HepG2 (cell line): Measurements from ENCODE around the gene NOC2L. TPM values are rescaled to one million over a fixed set of nuclear protein-coding genes. Genes with fewer than 3 reads are reported as not detected.

ENCODE experiments used
- ATAC-seq: fragments of 200-7000 bp; cut with Tn5 transposase; 3 replicates; pipeline ENCODE4 v1.9.1; 2020; ENCODE audit warnings: mild to moderate bottlenecking, moderate library complexity
- BruUV-seq: library from RNA; stranded (reverse); fragments of 400-500 nt; replicated peaks from 2 replicates; lab custom pipeline; 2021; lab: Mats Ljungman, UMichigan
- CTCF ChIA-PET: fragments of 300-600 bp; formaldehyde crosslinking; extraction: SDS; loops from one replicate; lab custom pipeline; 2021; ENCODE audit warnings: low total read pairs, inconsistent platforms, low intra/inter-chr PET ratio; lab: Yijun Ruan, JAX
- POLR2A ChIA-PET: fragments of 350-600 bp; sonication (Branson Sonifier 250); formaldehyde crosslinking; loops from one replicate; lab custom pipeline; 2020; ENCODE audit warnings: antibody characterized with exemption, inconsistent platforms; lab: Yijun Ruan, JAX
- DNase-seq: peaks from one replicate; pipeline ENCODE4 v3.0.0-alpha.2; 2015; ENCODE audit warnings: low spot score
- FAIRE-seq: peaks from 3 replicates; lab custom pipeline; 2011; peaks lifted over from hg19 to GRCh38; lab: Jason Lieb, UNC
- H2AFZ ChIP-seq: one replicate; pipeline ENCODE4 v1.6.1; 2011; ENCODE audit warnings: low read length, inconsistent platforms
- H3K27ac ChIP-seq: fragments of 300-600 bp; 3 replicates; pipeline ENCODE4 v1.8.0; 2011; ENCODE audit warnings: mixed run types, mild to moderate bottlenecking, mixed read lengths, low read length, inconsistent platforms; ENCODE audit not compliant: insufficient read depth; ENCODE audit errors: extremely low read length
- H3K27me3 ChIP-seq, 2 experiments: fragments of 200-600 bp in 1 of 2; 2 replicates in 1 of 2; 3 replicates in 1 of 2; pipeline versions ENCODE4 v1.6.0 to v1.8.0; 2011; ENCODE audit warnings: low read length in 2 of 2, mild to moderate bottlenecking in 2 of 2, moderate library complexity in 2 of 2, inconsistent platforms in 1 of 2; ENCODE audit not compliant: insufficient read depth in 2 of 2, control insufficient read depth in 1 of 2
- H3K36me3 ChIP-seq, 2 experiments: fragments of 200-600 bp in 1 of 2; replicated peaks in 1 of 2; 2 replicates in 1 of 2; 3 replicates in 1 of 2; pipeline versions ENCODE4 v1.5.1 to v1.8.0; 2011; ENCODE audit warnings: low read length in 2 of 2, inconsistent platforms in 1 of 2; ENCODE audit not compliant: insufficient read depth in 2 of 2, control insufficient read depth in 1 of 2
- H3K4me1 ChIP-seq: 2 replicates; pipeline ENCODE4 v1.5.1; 2012; ENCODE audit warnings: low read length, inconsistent platforms; ENCODE audit not compliant: insufficient read depth
- H3K4me2 ChIP-seq: 2 replicates; pipeline ENCODE4 v1.6.0; 2011; ENCODE audit warnings: low read depth, low read length, inconsistent platforms
- H3K4me3 ChIP-seq, 3 experiments: fragments of 200-600 bp in 1 of 3; sonication (generic), shearing (Covaris generic) in 1 of 3; replicated peaks in 1 of 3; 2 replicates each; pipeline ENCODE4 v1.5.1; 2011 to 2016; ENCODE audit warnings: low read length in 3 of 3, inconsistent platforms in 2 of 3, low read depth in 2 of 3, mild to moderate bottlenecking in 2 of 3, control low read depth in 1 of 3, mixed read lengths in 1 of 3; ENCODE audit not compliant: insufficient read depth in 1 of 3
- H3K79me2 ChIP-seq: one replicate; pipeline ENCODE4 v1.6.1; 2011; ENCODE audit warnings: low read length, inconsistent platforms; ENCODE audit not compliant: insufficient read depth
- H3K9ac ChIP-seq: 2 replicates; pipeline ENCODE4 v1.6.0; 2011; ENCODE audit warnings: mild to moderate bottlenecking, low read depth, low read length, inconsistent platforms; ENCODE audit not compliant: insufficient read depth
- H3K9me3 ChIP-seq: 2 replicates; pipeline ENCODE4 v1.5.1; 2012; ENCODE audit warnings: mild to moderate bottlenecking, low read length
- H4K20me1 ChIP-seq: 2 replicates; pipeline ENCODE4 v1.6.0; 2011; ENCODE audit warnings: inconsistent platforms, mild to moderate bottlenecking, low read length, moderate library complexity; ENCODE audit not compliant: insufficient read depth
- AHDC1 ChIP-seq: sonication (generic); formaldehyde crosslinking; IDR thresholded peaks from 2 replicates; pipeline ENCODE4 v1.5.1; 2020; ENCODE audit warnings: mild to moderate bottlenecking, missing genetic modification reagents, borderline replicate concordance
- BHLHE40 ChIP-seq: IDR thresholded peaks from 2 replicates; pipeline ENCODE4 v1.6.1; 2011; ENCODE audit warnings: low read length, improper control_type of control experiment
- FOSL2 ChIP-seq: sonication (generic); formaldehyde crosslinking; IDR thresholded peaks from 2 replicates; pipeline ENCODE4 v1.4.0; 2020; ENCODE audit warnings: missing genetic modification reagents
- GLI4 ChIP-seq: sonication (generic); formaldehyde crosslinking; IDR thresholded peaks from 2 replicates; pipeline ENCODE4 v1.5.1; 2020; ENCODE audit warnings: missing genetic modification reagents, mild to moderate bottlenecking, moderate library complexity, borderline replicate concordance
- KMT2B ChIP-seq: IDR thresholded peaks from 2 replicates; pipeline ENCODE4 v1.6.1; 2016; ENCODE audit warnings: missing genetic modification reagents, missing compliant biosample characterization
- ZFP1 ChIP-seq: IDR thresholded peaks from 2 replicates; pipeline ENCODE4 v1.6.1; 2016
- ZFP82 ChIP-seq: sonication (generic); formaldehyde crosslinking; IDR thresholded peaks from 2 replicates; pipeline ENCODE4 v1.5.1; 2020; ENCODE audit warnings: mild to moderate bottlenecking, missing genetic modification reagents, borderline replicate concordance
- ZFY ChIP-seq: sonication (generic); formaldehyde crosslinking; IDR thresholded peaks from 2 replicates; pipeline ENCODE4 v1.4.0; 2020; ENCODE audit warnings: missing genetic modification reagents
- ZNF296 ChIP-seq: sonication (generic); formaldehyde crosslinking; conservative IDR thresholded peaks from 2 replicates; pipeline ENCODE4 v1.5.0; 2020; ENCODE audit warnings: mild to moderate bottlenecking, missing genetic modification reagents
- ZNF530 ChIP-seq: sonication (generic); formaldehyde crosslinking; IDR thresholded peaks from 2 replicates; pipeline ENCODE4 v1.5.0; 2020; ENCODE audit warnings: low read depth, mild to moderate bottlenecking, missing genetic modification reagents
- ZNF724P ChIP-seq: sonication (generic); formaldehyde crosslinking; IDR thresholded peaks from 2 replicates; pipeline ENCODE4 v1.8.0; 2022; ENCODE audit warnings: missing genetic modification reagents, borderline replicate concordance
- ZNF780A ChIP-seq: sonication (generic); formaldehyde crosslinking; IDR thresholded peaks from 2 replicates; pipeline ENCODE4 v1.8.0; 2022; ENCODE audit warnings: mild to moderate bottlenecking, missing genetic modification reagents, moderate library complexity
- ZSCAN31 ChIP-seq: sonication (generic); formaldehyde crosslinking; IDR thresholded peaks from 2 replicates; pipeline ENCODE4 v1.5.0; 2020; ENCODE audit warnings: low read depth, mild to moderate bottlenecking, missing genetic modification reagents
- WGBS: methylation state at CpG from one replicate; pipeline ENCODE4 v1.1.6; 2017; ENCODE audit warnings: low lambda C conversion rate; 5-methylcytosine and 5-hydroxymethylcytosine counted together
- in situ Hi-C: cut with HindIII; loops from 2 replicates; pipeline ENCODE4 v1.10.0; 2017; ENCODE audit warnings: low pct_unique_long_range_greater_than_20kb; ENCODE audit not compliant: extremely low pct_ligation_motif_present
- intact Hi-C: fragments of 100-400 bp; cut with micrococcal nuclease; formaldehyde crosslinking; loops from one replicate; pipeline ENCODE4 v1.10.0; 2022; ENCODE audit not compliant: unreplicated experiment
- polyA plus RNA-seq, 8 experiments: library from polyadenylated mRNA; depleted of rRNA in 3 of 8; stranded (reverse) in 7 of 8; unstranded in 1 of 8; fragments of >200 nt; fragmentation: Illumina TruSeq in 4 of 8; extraction: Trizol in 4 of 8; gene quantifications; 2 replicates each; pipeline versions ENCODE4 v1.2.1 to v1.2.3, GENCODE V29; 2011 to 2016; ENCODE audit warnings: low read depth in 4 of 8, missing spikeins in 1 of 8, mixed read lengths in 1 of 8; ENCODE audit not compliant: insufficient read depth in 1 of 8
- total RNA-seq, 5 experiments: library from RNA; depleted of rRNA; stranded (reverse); fragments of >200 nt; fragmentation: Illumina TruSeq; extraction: Trizol; gene quantifications; 2 replicates each; pipeline ENCODE4 v1.2.3, GENCODE V29; 2016; ENCODE audit warnings: low read depth in 1 of 5

Gene NOC2L
- total and polyA plus RNA-seq, 2 of the 13 experiments (the other 11 are each of a cell fraction or from before 2014, with no cell fraction given) = 32.0 to 103 TPM

DNA sequence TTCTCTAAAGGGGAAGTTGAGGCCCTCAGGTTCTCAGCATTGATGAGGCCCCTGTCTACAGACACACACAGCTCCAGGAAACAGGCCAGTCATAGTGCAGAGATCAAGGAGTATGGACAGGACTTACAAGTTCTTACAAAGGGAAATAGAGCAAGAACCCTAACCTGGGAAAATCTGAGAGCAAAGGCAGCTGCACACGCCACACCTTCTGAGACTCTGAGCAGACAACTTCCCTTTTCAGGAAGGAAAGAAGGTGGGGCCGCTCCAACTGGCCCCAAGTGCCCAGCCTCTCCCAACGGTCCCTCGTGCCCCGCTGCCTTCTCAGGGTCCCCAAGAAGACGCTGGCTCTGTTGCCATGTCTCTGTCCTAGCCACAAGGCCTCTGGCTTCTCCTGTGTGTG lies 3.6 kb downstream of the NOC2L start:
- no peak overlapping the region for H3K9ac ChIP-seq
- H3K4me2 ChIP-seq = no peak overlapping the region
- no peak for DNase-seq
- H3K27me3 ChIP-seq = peaks cover 0 to 4% of the 10 kb centered on the region in 2 experiments; a peak in 1 of 5 replicates
- 96% methylated on average over 5 of the region's 6 CpGs for WGBS
- H3K9me3 ChIP-seq = no peaks in the 10 kb centered on the region
- no peak overlapping the region for H2AFZ ChIP-seq
- ATAC-seq = no peak
- POLR2A ChIA-PET = no interaction called here
- H3K4me1 ChIP-seq = peaks cover 11% of the 10 kb centered on the region
- no peak overlapping the region for H3K27ac ChIP-seq
- TF ChIP-seq ZNF724P (no peak), KMT2B (CRISPR knock-in tag) (no peak), ZFY (CRISPR knock-in tag) (no peak), BHLHE40 (no peak), ZFP1 (CRISPR knock-in tag) (no peak), AHDC1 (CRISPR knock-in tag) (no peak), ZSCAN31 (no peak), ZNF530 (CRISPR knock-in tag) (no peak), ZNF296 (CRISPR knock-in tag) (no peak), GLI4 (CRISPR knock-in tag) (no peak), FOSL2 (CRISPR knock-in tag) (no peak), ZNF780A (CRISPR knock-in tag) (no peak), ZFP82 (no peak)
- CTCF ChIA-PET = no interaction called here
- in situ Hi-C loops = no loop called here
- H3K36me3 ChIP-seq = peaks cover 38 to 66% of the 10 kb centered on the region in 2 experiments
- intact Hi-C loops = no loop called here
- FAIRE-seq = no peak
- BruUV-seq = no TSS peak
- H3K79me2 ChIP-seq = peaks cover 21% of the 10 kb centered on the region
- peaks cover 17% of the 10 kb centered on the region for H4K20me1 ChIP-seq
- H3K4me3 ChIP-seq = no peak overlapping the region
